ENCODE results near the gene RIPOR1. TPM values are rescaled to one million over a fixed set of nuclear protein-coding genes. Genes with fewer than 3 reads are reported as not detected.

RIPOR1 gene
- total and polyA plus RNA-seq, 2 of the 4 experiments (the other 2 are of a cell fraction), result 9.5 to 41.3 TPM

DNA sequence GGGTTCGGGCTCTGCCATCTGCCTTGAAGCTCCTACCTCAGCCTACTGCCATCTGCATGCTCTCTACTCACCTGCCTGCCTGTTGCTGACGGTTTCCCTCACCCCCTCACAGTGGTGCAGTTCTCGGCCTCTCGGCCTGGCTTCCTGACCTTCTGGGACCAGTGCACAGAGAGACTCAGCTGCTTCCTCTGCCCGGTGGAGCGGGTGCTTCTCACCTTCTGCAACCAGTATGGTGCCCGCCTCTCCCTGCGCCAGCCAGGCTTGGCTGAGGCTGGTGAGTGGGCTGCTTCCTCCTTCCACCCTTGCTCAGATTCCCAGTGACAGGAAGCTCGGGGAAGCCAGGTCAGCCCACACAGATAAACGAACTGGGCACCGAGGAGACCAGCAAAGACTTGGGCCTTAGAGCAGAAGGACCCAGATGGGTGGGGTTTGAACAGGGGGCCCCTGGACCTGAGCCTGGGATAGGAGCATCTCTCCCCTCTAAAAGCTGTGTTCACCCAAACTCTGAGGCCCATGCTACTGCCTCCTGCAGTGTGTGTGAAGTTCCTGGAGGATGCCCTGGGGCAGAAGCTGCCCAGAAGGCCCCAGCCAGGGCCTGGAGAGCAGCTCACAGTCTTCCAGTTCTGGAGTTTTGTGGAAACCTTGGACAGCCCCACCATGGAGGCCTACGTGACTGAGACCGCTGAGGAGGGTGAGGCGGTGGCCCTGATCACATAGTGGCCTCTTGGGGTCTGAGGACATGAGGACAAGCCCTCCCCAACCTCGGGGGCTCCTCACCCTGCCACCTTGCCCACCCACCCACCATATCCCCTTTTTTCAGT is 16.4 kb downstream of the RIPOR1 start:
- Histone ChIP-seq H4K5ac (ENCODE audit: low read depth, low read length) (no peak overlapping the region), H3K9me3 (ENCODE audit: control insufficient read depth, insufficient read depth, low read length) (no peaks in the 10 kb centered on the region), H2BK5ac (ENCODE audit: low read depth, low read length, poor library complexity, severe bottlenecking) (no peak overlapping the region), H3K14ac (replicated peaks; ENCODE audit: low read depth, low read length) (no peak overlapping the region), H2AFZ (replicated peaks; ENCODE audit: low read length, poor library complexity) (no peak overlapping the region), H2BK20ac (ENCODE audit: low read depth, low read length) (no peak overlapping the region), H2AK5ac (ENCODE audit: low read depth, low read length) (no peak overlapping the region), H2BK15ac (ENCODE audit: low read depth, low read length) (no peak overlapping the region), H3K4me2 (ENCODE audit: low read depth, low read length) (no peak overlapping the region), H3K23ac (ENCODE audit: low read depth, low read length) (no peak overlapping the region), H3K36me3 (ENCODE audit: control insufficient read depth, insufficient read depth, low read length) (peaks cover 79% of the 10 kb centered on the region), H3K9me1 (ENCODE audit: insufficient read depth, low read length) (peaks cover 17% of the 10 kb centered on the region), H2AK9ac (replicated peaks; ENCODE audit: low read depth, low read length, poor library complexity) (peak overlapping the region; percentile 25), H4K91ac (ENCODE audit: insufficient read depth, low read depth, low read length) (no peak overlapping the region), H3K56ac (ENCODE audit: extremely low read depth, insufficient read depth, low read length) (no peak overlapping the region), H3K79me1 (ENCODE audit: low read depth in 1 of 2, low read length in 2 of 2) (peaks cover 9 to 59% of the 10 kb centered on the region in 2 experiments), H3K27me3 (ENCODE audit: control insufficient read depth, insufficient read depth, low read length) (no peaks in the 10 kb centered on the region), H3K4ac (ENCODE audit: low read depth, low read length) (no peak overlapping the region), H3K4me3 (ENCODE audit: insufficient read depth, low read depth, low read length) (no peak overlapping the region), H4K8ac (ENCODE audit: low read depth in 2 of 2, low read length in 2 of 2) (no peak overlapping the region), H3K18ac (ENCODE audit: low read depth, low read length) (no peak overlapping the region), H2BK120ac (ENCODE audit: low read depth, low read length) (no peak overlapping the region), H3K4me1 (ENCODE audit: control insufficient read depth, insufficient read depth, low read length) (no peaks in the 10 kb centered on the region), H3K9ac (ENCODE audit: low read depth, low read length) (no peak overlapping the region), H3K27ac (ENCODE audit: insufficient read depth, low read length) (no peak overlapping the region), H4K20me1 (ENCODE audit: insufficient read depth, low read length) (peaks cover 66% of the 10 kb centered on the region)
- 94% methylated on average over 3 of the region's 15 CpGs; no CpG with 5 or more reads in 1 of the 2 experiments for WGBS, 2 experiments (ENCODE audit: extremely low coverage in 2 of 2, insufficient read length in 1 of 2)
- DNase-seq, result no peak
- no TSS peak for BruUV-seq (replicated peaks)
- in situ Hi-C loops (cut with MboI; ENCODE audit: low sequenced_read_pairs) (loop anchor here (25.0 kb wide), 1 partner anchor 392 kb away; the partner anchor contains the start of genes CTRL, LCAT and PSMB10), dilution Hi-C loops (cut with HindIII; ENCODE audit: low sequenced_read_pairs, unreplicated experiment) (no loop called here), intact Hi-C loops (cut with micrococcal nuclease) (no loop called here)
- POLR2A ChIA-PET (ENCODE audit: unreplicated experiment), result no interaction called here
- ATAC-seq (ENCODE audit: low read depth), result no peak
- CTCF ChIA-PET, result no interaction called here
- TF ChIP-seq CHD1 (IDR thresholded peaks at IDR 0.05; ENCODE audit: low read depth, low read length) (no peak), ELK1 (IDR thresholded peaks at IDR 0.05; ENCODE audit: borderline replicate concordance, low read depth, low read length) (no peak), CTCF (conservative IDR thresholded peaks at IDR 0.05; ENCODE audit: low read depth, low read length) (no peak), MAFK (IDR thresholded peaks at IDR 0.05; ENCODE audit: low read depth, low read length) (no peak), MAZ (IDR thresholded peaks at IDR 0.05; ENCODE audit: borderline replicate concordance, low read depth, low read length) (no peak), POLR2A (IDR thresholded peaks at IDR 0.05; ENCODE audit: low read depth, low read length) (no peak), USF2 (IDR thresholded peaks at IDR 0.05; ENCODE audit: low read depth, low read length) (no peak), SMC3 (IDR thresholded peaks at IDR 0.05; ENCODE audit: low read depth, low read length) (no peak), FOS (IDR thresholded peaks at IDR 0.05; ENCODE audit: low read depth, low read length) (no peak), RAD21 (IDR thresholded peaks at IDR 0.05; ENCODE audit: low read length) (no peak), MXI1 (IDR thresholded peaks at IDR 0.05; ENCODE audit: borderline replicate concordance, low read depth, low read length) (no peak), BHLHE40 (IDR thresholded peaks at IDR 0.05; ENCODE audit: low read depth, low read length) (no peak), RFX5 (IDR thresholded peaks at IDR 0.05; ENCODE audit: low read depth, low read length) (no peak), NFE2L2 (IDR thresholded peaks at IDR 0.05; ENCODE audit: low read depth, low read length) (no peak), RCOR1 (IDR thresholded peaks at IDR 0.05; ENCODE audit: insufficient replicate concordance, low read length) (no peak)

Data from IMR-90 (cell line).